Mesodermal cell (in vitro differentiated cells): ENCODE data around the gene HPDL.

Experiments
- H3K27ac ChIP-seq: 2 replicates; pipeline ENCODE4 v1.7.0; 2013; ENCODE audit warnings: mild to moderate bottlenecking, low read depth, low read length, moderate library complexity; ENCODE audit not compliant: severe bottlenecking
- H3K36me3 ChIP-seq: 2 replicates; pipeline ENCODE4 v1.7.1; 2013; ENCODE audit warnings: mild to moderate bottlenecking, low read length, moderate library complexity; ENCODE audit not compliant: control insufficient read depth, insufficient read depth
- H3K4me1 ChIP-seq: one replicate; pipeline ENCODE4 v1.7.1; 2013; ENCODE audit warnings: mild to moderate bottlenecking, low read length; ENCODE audit not compliant: insufficient read depth, control insufficient read depth, poor library complexity, severe bottlenecking
- H3K4me3 ChIP-seq: 2 replicates; pipeline ENCODE4 v1.7.0; 2013; ENCODE audit warnings: low read length, control low read depth, mild to moderate bottlenecking; ENCODE audit not compliant: insufficient read depth, poor library complexity, severe bottlenecking; ENCODE audit errors: extremely low read depth
- H3K9me3 ChIP-seq: 2 replicates; pipeline ENCODE4 v1.7.1; 2013; ENCODE audit warnings: mild to moderate bottlenecking, low read length, moderate library complexity; ENCODE audit not compliant: control insufficient read depth

HPDL gene

GRCh38 chr1:45378184-45378583, 51.5 kb downstream of the HPDL start:
- Histone ChIP-seq H3K9me3 (no peaks in the 10 kb centered on the region), H3K4me3 (no peak overlapping the region), H3K36me3 (no peaks in the 10 kb centered on the region), H3K4me1 (no peaks in the 10 kb centered on the region), H3K27ac (no peak overlapping the region)
